Germinal center (tissue), 1 donor: ENCODE measurements around the gene MAPK10.
"Not testable (repeated sequence)": the region's sequence is repeated elsewhere in the genome, so short reads cannot be mapped to it uniquely, and the experiment has no call there.

ENCODE experiments used
- DNase-seq: peaks from one replicate; pipeline ENCODE4 v3.0.0; 2012; ENCODE audit warnings: mixed read lengths, low spot score

The MAPK10 gene

GRCh38 chr4:85968945-85969819 lies 390.7 kb downstream of the MAPK10 start:
- DNase-seq: peak; percentile 47

DNA sequence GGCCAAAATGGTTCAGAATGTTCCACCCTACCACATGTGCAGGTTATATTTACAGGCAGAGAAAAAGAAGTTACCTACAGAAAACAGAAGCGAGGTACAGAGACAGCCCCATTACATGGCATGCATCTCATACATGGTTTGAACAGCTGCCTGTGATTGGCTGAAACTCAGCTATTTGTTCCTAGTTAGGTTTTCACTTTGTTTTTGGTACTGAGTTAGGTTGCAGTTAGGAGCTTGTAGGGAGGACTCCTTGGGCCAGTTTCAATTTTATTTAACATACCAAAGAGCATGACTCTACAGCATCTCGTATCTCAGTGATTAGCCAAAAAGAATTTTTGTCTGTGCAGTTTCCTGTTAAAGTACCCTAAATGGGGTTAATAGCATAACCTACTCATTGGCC lies 392.0 kb downstream of the MAPK10 start:
- DNase-seq: no peak

- DNase-seq: no peak
Measured at GRCh38 chr4:85966373-85966772, 393.5 kb downstream of the MAPK10 start.

DNA sequence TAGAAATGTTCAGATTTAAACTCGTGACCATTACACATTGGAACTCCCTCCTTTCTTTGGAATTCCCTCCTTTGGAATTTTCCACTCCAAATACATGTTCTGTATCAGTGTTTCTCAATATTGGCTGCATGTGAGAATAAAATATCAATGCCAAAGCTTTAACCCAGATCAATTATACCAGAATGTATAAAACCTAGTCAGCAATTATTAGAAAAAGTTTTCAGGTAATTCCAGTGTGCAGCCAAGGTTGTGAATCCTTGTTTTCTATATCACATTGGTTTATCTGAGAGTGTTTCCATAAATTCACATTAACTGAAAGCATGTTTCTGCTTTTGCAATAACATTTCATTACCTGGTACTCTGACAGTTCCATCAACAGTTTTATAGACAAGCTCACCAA lies 394.3 kb downstream of the MAPK10 start:
- DNase-seq: no peak

DNA sequence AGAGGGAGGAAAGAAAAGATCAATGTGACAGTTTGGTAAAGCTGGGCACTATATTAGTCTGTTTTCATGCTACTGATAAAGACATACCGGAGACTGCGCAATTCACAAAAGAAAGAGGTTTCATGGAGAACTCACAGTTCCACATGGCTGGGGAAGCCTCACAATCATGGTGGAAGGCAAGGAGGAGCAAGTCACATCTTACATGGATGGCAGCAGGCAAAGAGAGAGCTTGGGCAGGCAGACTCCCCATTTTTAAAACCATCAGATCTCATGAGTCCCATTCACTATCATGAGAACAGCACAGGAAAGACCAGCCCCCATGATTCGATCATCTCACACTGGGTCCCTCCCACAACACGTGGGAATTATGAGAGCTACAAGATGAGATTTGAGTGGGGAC lies 394.8 kb downstream of the MAPK10 start:
- not testable (repeated sequence) for DNase-seq

GRCh38 chr4:85964298-85964697 lies 395.6 kb downstream of the MAPK10 start:
- no peak for DNase-seq

DNA sequence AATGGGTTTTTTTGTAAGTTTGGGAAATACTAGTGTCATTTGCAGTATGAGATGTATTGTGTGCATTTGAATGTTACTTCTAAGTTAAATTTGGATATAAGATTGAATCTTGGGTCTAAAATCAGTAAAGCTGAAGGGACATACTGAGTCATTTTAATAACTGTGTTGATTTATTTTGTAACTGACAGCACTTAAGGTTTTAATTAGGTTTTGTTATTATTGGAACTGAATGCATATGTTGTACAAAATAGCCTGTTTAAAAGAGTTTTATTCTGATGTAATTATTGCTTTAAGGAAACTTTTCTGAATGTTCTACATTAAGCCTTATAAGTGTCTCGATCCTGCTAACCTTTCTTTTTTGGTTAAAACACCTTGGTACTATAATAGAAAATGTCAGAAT lies 396.6 kb downstream of the MAPK10 start:
- DNase-seq: no peak

DNA sequence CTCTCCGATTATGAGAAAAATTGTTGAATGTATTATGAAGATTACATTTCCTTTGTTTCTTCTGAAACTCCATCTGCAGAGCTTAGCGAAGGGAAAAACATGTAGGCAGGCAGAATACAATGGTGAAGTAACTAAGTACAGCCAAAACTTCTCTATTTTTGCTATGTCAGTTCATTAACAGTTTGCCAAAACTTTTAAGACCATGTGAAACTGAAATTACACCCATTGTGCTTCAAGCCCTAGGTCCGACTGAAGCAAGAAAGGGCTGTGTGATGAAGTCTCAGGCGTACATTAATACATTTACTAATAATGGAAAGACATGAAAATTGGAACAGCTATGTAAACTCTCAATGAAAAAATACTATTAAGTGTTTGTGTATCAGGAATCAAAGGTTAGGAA lies 398.0 kb downstream of the MAPK10 start:
- DNase-seq: no peak

- no peak for DNase-seq
Measured at GRCh38 chr4:85956293-85956945, 403.4 kb downstream of the MAPK10 start.

DNA sequence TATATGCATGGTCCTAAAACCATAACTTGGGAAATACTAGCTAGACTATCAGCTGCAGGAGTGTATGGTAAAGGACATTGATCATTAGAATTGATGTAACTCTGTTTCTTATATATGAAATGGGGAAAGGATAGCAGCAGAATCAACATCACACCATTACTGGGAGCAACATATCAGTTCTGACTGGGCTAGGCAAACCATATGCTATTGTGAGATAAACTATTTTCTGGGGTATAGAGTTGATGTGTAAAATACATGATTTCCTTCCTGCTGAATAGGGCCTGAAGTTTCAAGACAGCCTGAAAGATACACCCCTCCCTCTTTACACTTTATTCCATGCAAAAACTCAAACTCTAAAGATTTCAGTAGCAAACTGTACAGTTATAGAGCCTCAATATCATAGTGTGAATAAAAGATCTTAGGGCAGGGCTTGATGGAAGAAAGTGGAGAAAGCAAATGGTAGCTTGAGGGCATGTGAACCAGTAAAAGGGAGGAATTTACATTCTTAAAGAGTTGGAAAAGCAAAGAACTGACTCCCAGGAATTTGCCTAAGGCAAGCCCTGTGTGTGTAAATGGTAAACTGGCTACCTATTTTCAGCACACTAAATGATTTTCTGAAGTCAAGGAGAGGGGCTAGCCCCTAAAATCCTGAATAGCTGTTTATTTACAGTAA lies 404.1 kb downstream of the MAPK10 start:
- no peak for DNase-seq

GRCh38 chr4:85953651-85954018 lies 406.2 kb downstream of the MAPK10 start:
- no peak for DNase-seq

DNA sequence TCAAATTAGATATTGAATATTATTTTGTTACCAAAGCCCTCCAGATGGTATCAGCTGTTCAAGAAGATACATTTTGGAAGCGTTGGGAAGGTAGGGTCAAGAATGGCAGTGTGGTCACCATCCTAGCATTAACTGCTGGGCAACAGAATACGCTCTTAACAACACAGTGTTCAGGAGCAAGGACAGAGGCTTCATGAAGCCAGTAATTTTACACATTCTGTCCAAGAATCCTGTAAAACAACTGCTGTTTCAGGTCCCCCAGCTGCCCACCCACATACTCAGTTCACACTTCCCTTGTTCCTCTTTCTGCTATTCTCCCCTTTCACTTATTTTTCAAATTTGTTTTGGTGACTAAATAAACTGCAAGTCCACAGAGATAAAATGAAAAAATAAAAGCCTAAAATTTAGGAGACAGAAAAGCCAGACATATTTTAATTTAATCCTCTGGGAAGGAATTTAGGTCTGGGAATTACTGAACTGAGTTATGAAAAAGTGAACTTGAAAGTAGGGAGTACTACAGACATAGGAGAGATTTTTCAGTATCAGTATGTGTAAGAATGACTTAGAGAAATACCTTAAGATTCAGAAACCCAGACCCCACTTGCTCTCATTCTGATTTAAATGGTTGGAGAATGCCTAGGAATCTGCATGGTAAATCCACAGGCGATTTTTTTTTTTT lies 406.7 kb downstream of the MAPK10 start:
- DNase-seq: no peak

DNA sequence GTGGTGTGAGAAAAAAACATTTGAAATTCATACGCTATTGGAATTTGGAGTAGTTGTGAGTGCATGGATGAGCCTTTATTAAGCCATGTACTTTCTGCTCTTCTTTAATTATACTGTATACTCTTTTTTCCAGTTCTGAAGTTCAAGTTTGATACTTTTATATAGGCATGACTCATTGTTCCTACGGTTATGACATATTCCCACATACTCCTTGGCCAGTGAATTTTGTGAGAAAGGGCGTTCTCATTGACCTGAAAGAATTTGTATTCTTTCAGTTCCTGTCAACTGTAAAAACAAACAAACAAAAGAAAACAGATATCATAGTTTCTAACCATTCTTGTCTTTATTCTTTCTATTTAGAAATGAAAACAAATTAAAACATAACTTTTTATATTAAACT lies 407.3 kb downstream of the MAPK10 start:
- no peak for DNase-seq

DNA sequence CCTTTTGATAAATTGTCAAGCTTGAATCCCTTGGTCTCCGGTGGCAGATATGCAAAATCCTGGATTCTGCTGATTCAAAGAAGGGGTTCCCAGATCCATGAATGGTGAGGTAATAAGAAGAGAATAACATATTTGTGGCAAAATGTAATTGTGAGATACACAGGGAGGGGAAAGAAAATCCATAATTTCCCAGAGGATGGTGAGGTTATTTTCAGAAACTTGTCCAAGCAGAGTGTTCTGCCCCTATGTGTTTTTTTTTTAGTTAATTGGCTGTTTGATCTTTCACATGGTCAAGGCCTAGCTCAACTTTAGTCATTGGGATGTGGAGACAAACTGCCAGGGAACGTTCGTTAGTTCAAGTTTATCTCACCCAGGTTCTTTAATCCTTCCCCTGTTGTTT lies 408.8 kb downstream of the MAPK10 start:
- no peak for DNase-seq

GRCh38 chr4:85946821-85947220 lies 413.0 kb downstream of the MAPK10 start:
- DNase-seq: no peak

DNA sequence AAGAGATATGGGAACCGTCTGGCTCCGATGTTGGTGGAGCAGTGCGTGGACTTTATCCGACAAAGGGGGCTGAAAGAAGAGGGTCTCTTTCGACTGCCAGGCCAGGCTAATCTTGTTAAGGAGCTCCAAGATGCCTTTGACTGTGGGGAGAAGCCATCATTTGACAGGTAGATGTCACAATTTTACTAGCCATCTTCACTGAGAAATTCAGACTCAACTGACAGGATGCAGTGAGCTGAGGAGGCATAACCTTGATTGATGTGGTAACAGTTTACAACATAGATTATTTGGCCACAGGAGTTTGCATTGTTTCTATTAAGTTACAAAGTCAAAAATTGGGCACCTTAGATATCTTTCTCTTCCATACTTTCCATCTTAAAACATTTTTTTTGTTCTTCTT lies 417.7 kb downstream of the MAPK10 start:
- DNase-seq: no peak

GRCh38 chr4:85940151-85940550 lies 419.7 kb downstream of the MAPK10 start:
- DNase-seq: no peak
